H1 (cell line): ENCODE results near the gene MYBPC3. TPM values are rescaled to one million over a fixed set of nuclear protein-coding genes. Genes with fewer than 3 reads are reported as not detected.

Experiments used
- ASH2L ChIP-seq: fragments of 200-600, 300-600 bp; sonication (generic); IDR thresholded peaks from one replicate; pipeline ENCODE4 v1.7.1; 2017; ENCODE audit warnings: low read length
- ATF3 ChIP-seq: IDR thresholded peaks from 2 replicates; pipeline ENCODE4 v1.6.1; 2011; ENCODE audit warnings: low read depth, mild to moderate bottlenecking, low read length; ENCODE audit not compliant: insufficient read depth
- BACH1 ChIP-seq: IDR thresholded peaks from 2 replicates; pipeline ENCODE4 v1.6.1; 2012; ENCODE audit warnings: low read length, improper control_type of control experiment
- CEBPB ChIP-seq: IDR thresholded peaks from 2 replicates; pipeline ENCODE4 v1.6.1; 2012; ENCODE audit warnings: low read depth, low read length
- CREB1 ChIP-seq: IDR thresholded peaks from 2 replicates; pipeline ENCODE4 v1.6.1; 2012; ENCODE audit warnings: inconsistent platforms
- E2F6 ChIP-seq: IDR thresholded peaks from 2 replicates; pipeline ENCODE4 v1.6.1; 2012; ENCODE audit warnings: inconsistent platforms
- GABPA ChIP-seq: IDR thresholded peaks from 2 replicates; pipeline ENCODE4 v1.6.1; 2011; ENCODE audit warnings: mild to moderate bottlenecking, low read length, moderate library complexity, borderline replicate concordance; ENCODE audit not compliant: insufficient read depth
- GTF2F1 ChIP-seq: IDR thresholded peaks from 2 replicates; pipeline ENCODE4 v1.6.1; 2012; ENCODE audit warnings: low read depth, low read length, improper control_type of control experiment, borderline replicate concordance
- JUN ChIP-seq: IDR thresholded peaks from 2 replicates; pipeline ENCODE4 v1.6.1; 2011; ENCODE audit warnings: low read depth, mild to moderate bottlenecking, improper control_type of control experiment, low read length
- KDM1A ChIP-seq: fragments of 200-600, 300-600 bp; sonication (generic); IDR thresholded peaks from 2 replicates; pipeline ENCODE4 v1.7.1; 2016; ENCODE audit warnings: mild to moderate bottlenecking, low read length, borderline replicate concordance
- KDM4A ChIP-seq: IDR thresholded peaks from one replicate; pipeline ENCODE4 v1.7.1; 2012; ENCODE audit warnings: low read depth, mild to moderate bottlenecking, moderate library complexity, low read length, inconsistent platforms; ENCODE audit not compliant: severe bottlenecking
- NRF1 ChIP-seq: IDR thresholded peaks from 2 replicates; pipeline ENCODE4 v1.6.1; 2011; ENCODE audit warnings: mild to moderate bottlenecking, low read depth, low read length, improper control_type of control experiment
- POLR2A ChIP-seq, 2 experiments: IDR thresholded peaks; 1 replicate in 1 of 2; 2 replicates in 1 of 2; pipeline ENCODE4 v1.6.1; 2011; ENCODE audit warnings: low read depth in 2 of 2, low read length in 2 of 2, mild to moderate bottlenecking in 2 of 2; ENCODE audit errors: control extremely low read depth in 1 of 2
- POLR2AphosphoS5 ChIP-seq: IDR thresholded peaks from 2 replicates; pipeline ENCODE4 v1.6.1; 2011; ENCODE audit warnings: low read depth, low read length
- POU5F1 ChIP-seq: IDR thresholded peaks from 2 replicates; pipeline ENCODE4 v1.6.1; 2011; ENCODE audit warnings: low read depth, mild to moderate bottlenecking, low read length, moderate library complexity
- SAP30 ChIP-seq: fragments of 300-600 bp; sonication (generic); IDR thresholded peaks from 2 replicates; pipeline ENCODE4 v1.7.1; 2012; ENCODE audit warnings: low read length, moderate library complexity, mild to moderate bottlenecking, inconsistent platforms; ENCODE audit not compliant: insufficient read depth, insufficient replicate concordance
- SP1 ChIP-seq: IDR thresholded peaks from 2 replicates; pipeline ENCODE4 v1.6.1; 2011; ENCODE audit warnings: low read depth, low read length
- SP4 ChIP-seq: IDR thresholded peaks from 2 replicates; pipeline ENCODE4 v1.6.1; 2012; ENCODE audit warnings: low read length, inconsistent platforms
- SRF ChIP-seq: IDR thresholded peaks from 2 replicates; pipeline ENCODE4 v1.6.1; 2011; ENCODE audit warnings: mild to moderate bottlenecking, low read depth, low read length, moderate library complexity
- TCF12 ChIP-seq: IDR thresholded peaks from 2 replicates; pipeline ENCODE4 v1.6.1; 2011; ENCODE audit warnings: low read depth, mild to moderate bottlenecking, low read length
- TEAD4 ChIP-seq: IDR thresholded peaks from 2 replicates; pipeline ENCODE4 v1.6.1; 2012; ENCODE audit warnings: low read depth, low read length, inconsistent platforms, mixed read lengths
- polyA plus RNA-seq, 7 experiments: library from polyadenylated mRNA; depleted of rRNA in 3 of 7; stranded (reverse) in 5 of 7; unstranded in 2 of 7; fragments of >200 nt in 5 of 7; fragments of 200-250 nt in 2 of 7; gene quantifications; 1 replicate in 5 of 7; 2 replicates in 1 of 7; 4 replicates in 1 of 7; pipeline versions ENCODE4 v1.2.1 to v1.2.3, GENCODE V29; 2011 to 2013; ENCODE audit warnings: missing spikeins in 2 of 7, mixed read lengths in 2 of 7
- total RNA-seq: library from RNA; stranded (reverse); fragmentation: NEBNext Ultra II Directional; extraction: Animal tissue kit (Norgen Biotek cat#: 25700); gene quantifications from 2 replicates; pipeline ENCODE4 v1.2.1, GENCODE V29; 2021
- TF ChIP-seq, protein P1 (sequence below): IDR thresholded peaks from 2 replicates; pipeline ENCODE4 v1.6.1; 2011; ENCODE audit warnings: low read length, improper control_type of control experiment

The MYBPC3 gene
- total and polyA plus RNA-seq, 2 of the 8 experiments (the other 6 are each of a cell fraction or from before 2014, with no cell fraction given), result 0.05 TPM; not detected in 1

GRCh38 chr11:47373876-47374719 lies 21.6 kb upstream of the MYBPC3 start (continued):
- no peak for TF ChIP-seq ATF3
- no peak for TF ChIP-seq GABPA
- TF ChIP-seq GTF2F1, result no peak
- no peak for TF ChIP-seq JUN
- TF ChIP-seq POLR2AphosphoS5, result no peak
- TF ChIP-seq E2F6, result no peak
- no peak for TF ChIP-seq ASH2L
- no peak for TF ChIP-seq SAP30
- no peak for TF ChIP-seq TCF12
- no peak for TF ChIP-seq TEAD4
- TF ChIP-seq NRF1, result no peak
- no peak for TF ChIP-seq SP1
- TF ChIP-seq, protein P1, sequence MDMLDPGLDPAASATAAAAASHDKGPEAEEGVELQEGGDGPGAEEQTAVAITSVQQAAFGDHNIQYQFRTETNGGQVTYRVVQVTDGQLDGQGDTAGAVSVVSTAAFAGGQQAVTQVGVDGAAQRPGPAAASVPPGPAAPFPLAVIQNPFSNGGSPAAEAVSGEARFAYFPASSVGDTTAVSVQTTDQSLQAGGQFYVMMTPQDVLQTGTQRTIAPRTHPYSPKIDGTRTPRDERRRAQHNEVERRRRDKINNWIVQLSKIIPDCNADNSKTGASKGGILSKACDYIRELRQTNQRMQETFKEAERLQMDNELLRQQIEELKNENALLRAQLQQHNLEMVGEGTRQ, result no peak
- TF ChIP-seq POU5F1, result no peak
- TF ChIP-seq CEBPB, result no peak
- no peak for TF ChIP-seq KDM4A
- TF ChIP-seq POLR2A (IDR thresholded peaks at IDR 0.05; ENCODE audit: control extremely low read depth in 1 of 2, low read depth in 2 of 2, low read length in 2 of 2), result no peak
- no peak for TF ChIP-seq BACH1
- no peak for TF ChIP-seq SRF
- TF ChIP-seq KDM1A, result no peak
- TF ChIP-seq SP4, result no peak
- 0 out of 2 replicates have a peak, but pooled peaks have one; percentile 31 for TF ChIP-seq CREB1
